Stimulated activated CD4-positive, alpha-beta T cell treated with anti-CD3 and anti-CD28 coated beads, Interleukin-12 subunit alpha, Interleukin-12 subunit beta, amount 100 ng/mL, for 24 hours (primary cell): ENCODE results near the gene RPS17.
"Not testable (repeated sequence)": the region's sequence is repeated elsewhere in the genome, so short reads cannot be mapped to it uniquely, and the experiment has no call there.

Source experiments
- DNase-seq, 2 experiments: peaks; one replicate each; pipeline ENCODE4 v3.0.0-alpha.2; 2020; ENCODE audit warnings: low read depth in 2 of 2

Gene RPS17

GRCh38 chr15:82507693-82508092, 32.6 kb downstream of the RPS17 start:
- not testable (repeated sequence) for DNase-seq

GRCh38 chr15:82507087-82507486, 33.2 kb downstream of the RPS17 start:
- not testable (repeated sequence) for DNase-seq

GRCh38 chr15:82505842-82506241, 34.4 kb downstream of the RPS17 start:
- not testable (repeated sequence) for DNase-seq

GRCh38 chr15:82504074-82504473, 36.2 kb downstream of the RPS17 start:
- DNase-seq, result not testable (repeated sequence)

- not testable (repeated sequence) for DNase-seq
Observed at GRCh38 chr15:82502700-82503339, 37.4 kb downstream of the RPS17 start.

- DNase-seq, result not testable (repeated sequence)
Observed at GRCh38 chr15:82500772-82501171, 39.5 kb downstream of the RPS17 start.

GRCh38 chr15:82497978-82498377, 42.3 kb downstream of the RPS17 start:
- DNase-seq, result not testable (repeated sequence)

- not testable (repeated sequence) for DNase-seq
Observed at GRCh38 chr15:82488250-82488649, 52.0 kb downstream of the RPS17 start.

GRCh38 chr15:82487045-82487444, 53.2 kb downstream of the RPS17 start:
- not testable (repeated sequence) for DNase-seq
